Pulmonary artery endothelial cell (primary cell): Measurements from ENCODE around the gene ACP5. TPM values are rescaled to one million over a fixed set of nuclear protein-coding genes. Genes with fewer than 3 reads are reported as not detected.
"Not testable (repeated sequence)": the region's sequence is repeated elsewhere in the genome, so short reads cannot be mapped to it uniquely, and the experiment has no call there.

Source experiments
- DNase-seq: peaks from one replicate; pipeline ENCODE4 v3.0.0-alpha.2; 2011; ENCODE audit warnings: low read depth, low spot score
- total RNA-seq: library from RNA; depleted of rRNA; stranded (reverse); fragments of >200 nt; gene quantifications from 2 replicates; pipeline ENCODE4 v1.2.3, GENCODE V29; 2014

The ACP5 gene
- total RNA-seq, 1 donor from 2014 or later = not detected

DNA sequence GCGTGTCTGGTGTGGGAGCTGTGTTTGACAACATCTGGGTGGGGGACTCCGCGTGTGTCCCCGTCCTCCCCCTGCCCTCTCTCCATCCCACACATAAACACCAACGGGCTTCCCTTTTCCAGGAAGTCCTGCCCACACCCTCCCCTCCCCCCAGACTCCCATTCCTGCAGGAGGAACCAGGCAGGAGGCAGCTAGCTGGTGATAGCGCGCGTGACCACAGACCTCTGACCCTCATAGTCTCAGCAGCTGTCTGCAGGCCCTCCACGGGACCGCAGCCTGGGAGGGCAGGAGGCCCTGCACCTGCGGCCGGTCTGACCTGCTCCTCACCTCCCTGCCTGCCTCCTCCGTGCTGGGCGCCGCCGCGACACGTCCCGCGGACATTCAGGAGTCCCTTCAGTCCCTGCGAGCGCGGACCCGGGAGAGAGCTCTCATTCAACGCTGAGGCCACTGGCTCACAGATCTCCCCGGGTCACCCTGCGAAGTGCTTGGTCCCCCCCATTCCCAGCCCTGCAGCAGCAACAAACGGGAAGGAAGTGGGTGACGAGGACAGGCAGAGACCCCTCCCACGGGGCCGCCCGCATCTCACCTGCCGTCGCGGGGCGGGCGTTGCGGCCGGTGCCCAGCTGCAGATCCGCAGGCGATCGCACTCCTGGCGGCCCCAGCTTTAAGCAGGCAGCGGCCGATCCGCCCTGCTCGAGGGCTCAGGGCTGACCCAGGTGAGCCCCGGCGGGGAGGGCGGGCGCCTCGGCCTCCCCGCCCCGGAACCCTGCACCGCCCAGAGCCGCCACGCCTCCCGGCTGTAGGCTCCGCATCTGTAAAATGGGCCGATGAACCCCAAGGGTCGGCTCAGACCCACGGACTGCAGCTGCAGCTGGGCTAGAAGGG is 1.1 kb upstream of the ACP5 start:
- DNase-seq = no peak

DNA sequence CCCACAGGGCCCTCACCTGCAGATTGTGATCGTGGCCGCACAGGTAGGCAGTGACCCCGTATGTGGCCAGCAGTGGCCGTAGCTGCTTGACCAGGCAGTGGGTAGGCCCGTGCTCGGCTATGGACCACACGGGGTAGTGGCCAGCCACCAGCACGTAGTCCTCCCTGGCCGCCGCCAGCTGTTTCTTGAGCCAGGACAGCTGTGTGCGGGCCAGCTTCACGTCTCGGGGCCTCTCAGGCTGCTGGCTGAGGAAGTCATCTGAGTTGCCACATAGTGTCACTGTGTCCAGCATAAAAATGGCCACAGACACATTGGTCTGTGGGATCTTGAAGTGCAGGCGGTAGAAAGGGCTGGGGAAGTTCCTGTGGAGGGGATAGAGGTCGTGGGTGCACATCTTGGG is 1.2 kb downstream of the ACP5 start:
- DNase-seq = no peak

DNA sequence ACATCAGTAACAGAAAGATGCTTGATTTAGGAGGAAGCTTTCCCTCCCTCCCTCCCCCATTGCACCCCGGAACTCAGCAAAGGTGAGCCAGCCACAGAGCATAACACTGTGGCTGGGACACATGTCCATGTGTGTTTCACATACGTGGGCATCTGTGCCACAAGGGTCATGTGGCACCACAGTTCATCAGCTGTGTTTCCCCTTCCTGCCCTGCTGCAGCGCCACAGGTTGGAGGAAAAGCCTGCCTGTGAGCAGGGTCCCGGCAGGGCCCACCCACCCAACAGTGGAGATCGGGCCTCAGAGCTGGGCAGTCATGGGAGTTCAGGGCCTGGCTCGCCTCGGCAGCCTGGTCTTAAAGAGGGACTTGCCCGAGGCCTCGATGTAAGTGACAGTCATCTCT is 2.8 kb downstream of the ACP5 start:
- DNase-seq = no peak

- not testable (repeated sequence) for DNase-seq
Measured at GRCh38 chr19:11573763-11574162, 3.7 kb downstream of the ACP5 start.

- not testable (repeated sequence) for DNase-seq
Measured at GRCh38 chr19:11573354-11573753, 4.1 kb downstream of the ACP5 start.

GRCh38 chr19:11570039-11570462 is 7.4 kb downstream of the ACP5 start:
- DNase-seq = no peak

GRCh38 chr19:11566164-11566563 is 11.3 kb downstream of the ACP5 start:
- no peak for DNase-seq

DNA sequence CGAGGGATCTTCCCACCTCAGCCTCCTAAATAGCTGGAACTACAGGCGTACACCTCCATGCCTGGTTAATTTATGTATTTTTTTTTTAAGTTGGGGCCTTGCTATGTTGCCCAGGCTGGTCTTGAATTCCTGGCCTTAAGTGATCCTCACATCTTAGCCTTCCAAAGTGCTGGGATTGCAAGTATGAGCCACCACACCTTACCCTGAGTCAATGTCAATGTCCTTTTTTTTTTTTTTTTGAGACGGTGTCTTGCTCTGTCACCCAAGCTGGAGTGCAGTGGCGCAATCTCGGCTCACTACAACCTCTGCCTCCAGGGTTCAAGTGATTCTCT is 11.8 kb downstream of the ACP5 start:
- not testable (repeated sequence) for DNase-seq

GRCh38 chr19:11564082-11564807 is 13.2 kb downstream of the ACP5 start:
- not testable (repeated sequence) for DNase-seq

DNA sequence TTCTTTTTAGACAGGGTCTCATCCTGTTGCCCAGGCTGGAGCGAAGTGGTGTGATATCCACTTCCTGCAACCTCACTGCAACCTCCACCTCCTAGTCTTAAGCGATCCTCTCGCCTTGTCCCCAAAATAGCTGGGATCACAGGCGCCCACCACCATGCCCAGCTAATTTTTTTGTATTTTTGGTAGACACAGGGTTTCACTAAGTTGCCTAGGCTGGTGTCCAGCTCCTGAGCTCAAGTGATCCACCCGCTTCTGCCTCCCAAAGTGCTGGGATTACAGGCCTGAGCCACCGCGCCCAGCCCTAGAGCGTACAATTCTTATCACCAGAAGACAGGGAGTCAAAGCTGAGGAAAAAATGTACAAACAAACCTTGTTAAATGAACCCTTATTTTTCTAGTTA is 13.9 kb downstream of the ACP5 start:
- no peak for DNase-seq

GRCh38 chr19:11560404-11561051 is 16.9 kb downstream of the ACP5 start:
- peak; percentile 51 for DNase-seq

- peak; percentile 90 for DNase-seq
Measured at GRCh38 chr19:11558881-11559828, 18.3 kb downstream of the ACP5 start, which contains the start of gene ELOF1. Gene ELOF1, minus strand, starts transcription at chr19:11559230. Its CDS starts 4,883 bp downstream, at chr19:11554347.

GRCh38 chr19:11556634-11557420 is 20.6 kb downstream of the ACP5 start:
- no peak for DNase-seq

DNA sequence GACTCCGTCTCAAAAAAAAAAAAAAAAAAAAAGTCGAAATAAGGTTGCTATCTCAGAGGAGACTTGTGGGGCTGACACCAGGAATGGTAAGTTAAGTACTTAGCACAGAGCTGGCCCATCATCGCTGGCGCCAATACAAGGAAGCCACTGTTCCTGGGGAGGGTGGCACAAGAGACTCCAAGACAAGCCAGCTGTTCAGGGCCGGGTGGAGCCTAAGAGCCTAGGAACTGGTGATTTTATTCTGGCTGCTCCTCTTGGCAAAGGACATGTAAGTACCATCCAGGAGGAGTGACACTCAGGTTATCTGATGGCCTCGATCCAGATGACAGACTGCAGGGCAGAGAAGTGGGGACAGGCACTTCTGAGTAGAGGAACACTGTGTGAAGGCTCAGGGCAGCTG is 22.2 kb downstream of the ACP5 start:
- DNase-seq = no peak

GRCh38 chr19:11554160-11554559 is 23.3 kb downstream of the ACP5 start:
- DNase-seq = no peak

DNA sequence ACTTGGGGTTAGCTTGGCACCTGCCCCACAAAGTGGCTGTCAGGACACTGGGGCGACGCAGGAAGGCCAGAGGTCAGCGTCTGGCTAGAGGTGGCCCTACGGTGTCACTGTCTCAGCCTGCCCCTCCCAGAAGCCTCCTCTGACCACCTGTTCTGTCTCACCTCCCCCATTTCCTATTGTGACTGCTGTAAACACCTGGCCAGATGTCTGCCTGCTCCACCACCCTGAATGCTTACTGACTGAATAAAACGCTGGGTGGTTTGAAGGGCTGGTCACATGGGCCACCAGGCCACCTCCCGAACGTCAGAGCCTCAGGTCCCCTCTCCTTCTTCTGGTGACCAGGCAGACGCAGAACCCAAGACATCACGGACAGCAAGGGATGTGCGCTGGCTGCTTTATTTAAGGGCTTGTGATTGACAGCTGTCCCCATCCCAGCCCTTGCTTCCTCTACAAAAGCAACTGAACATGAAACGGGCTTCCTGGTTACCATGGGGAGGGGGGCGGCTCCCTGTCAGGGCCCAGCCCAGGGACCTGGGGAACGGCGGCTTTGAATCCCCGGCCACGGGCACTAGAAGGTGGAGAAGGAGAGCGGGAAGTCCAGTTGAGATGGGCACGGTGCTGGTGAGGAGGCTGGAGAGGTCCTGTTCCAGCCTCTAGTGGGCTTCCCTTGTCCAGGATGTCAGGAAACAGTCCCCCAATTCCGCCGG is 24.6 kb downstream of the ACP5 start:
- DNase-seq = no peak

- no peak for DNase-seq
Measured at GRCh38 chr19:11551603-11552235, 25.7 kb downstream of the ACP5 start.

DNA sequence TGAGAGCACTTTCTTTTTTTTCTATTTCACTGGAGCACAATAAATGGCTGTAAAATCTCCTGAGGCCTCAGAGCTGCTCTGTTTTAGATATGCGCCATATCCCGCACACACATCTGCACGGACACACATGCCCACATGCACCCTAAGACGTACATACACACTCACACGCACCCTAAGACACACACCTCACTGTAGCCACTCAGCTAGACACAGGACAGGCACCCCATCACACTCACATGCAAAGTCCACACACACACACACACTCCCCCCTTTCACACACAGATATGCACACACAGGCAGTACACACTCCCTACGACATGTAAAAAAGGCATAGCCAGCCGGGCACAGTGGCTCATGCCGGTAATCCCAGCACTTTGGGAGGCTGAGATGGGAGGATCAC is 27.2 kb downstream of the ACP5 start:
- DNase-seq = no peak

DNA sequence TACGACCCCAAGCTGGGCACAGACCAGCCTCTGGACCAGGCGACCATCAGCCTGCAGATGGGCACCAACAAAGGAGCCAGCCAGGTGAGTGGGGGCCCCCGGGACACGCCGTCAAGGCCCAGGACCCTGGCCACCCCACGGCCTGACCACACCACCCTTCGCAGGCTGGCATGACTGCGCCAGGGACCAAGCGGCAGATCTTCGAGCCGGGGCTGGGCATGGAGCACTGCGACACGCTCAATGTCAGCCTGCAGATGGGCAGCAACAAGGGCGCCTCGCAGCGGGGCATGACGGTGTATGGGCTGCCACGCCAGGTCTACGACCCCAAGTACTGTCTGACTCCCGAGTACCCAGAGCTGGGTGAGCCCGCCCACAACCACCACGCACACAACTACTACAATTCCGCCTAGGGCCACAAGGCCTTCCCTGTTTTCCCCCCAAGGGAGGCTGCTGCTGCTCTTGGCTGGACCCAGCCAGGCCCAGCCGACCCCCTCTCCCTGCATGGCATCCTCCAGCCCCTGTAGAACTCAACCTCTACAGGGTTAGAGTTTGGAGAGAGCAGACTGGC is 28.0 kb downstream of the ACP5 start:
- no peak for DNase-seq
